Epidermal melanocyte (primary cell): ENCODE measurements around the gene CMPK1.
A peak's percentile ranks its signal among the peaks of the same experiment; 100 is the strongest.

Experiments
- DNase-seq: peaks from one replicate; pipeline ENCODE4 v3.0.0; 2011; ENCODE audit warnings: low spot score; ENCODE audit not compliant: insufficient read length

CMPK1 gene

GRCh38 chr1:47393141-47393540, 59.6 kb downstream of the CMPK1 start:
- DNase-seq: no peak

DNA sequence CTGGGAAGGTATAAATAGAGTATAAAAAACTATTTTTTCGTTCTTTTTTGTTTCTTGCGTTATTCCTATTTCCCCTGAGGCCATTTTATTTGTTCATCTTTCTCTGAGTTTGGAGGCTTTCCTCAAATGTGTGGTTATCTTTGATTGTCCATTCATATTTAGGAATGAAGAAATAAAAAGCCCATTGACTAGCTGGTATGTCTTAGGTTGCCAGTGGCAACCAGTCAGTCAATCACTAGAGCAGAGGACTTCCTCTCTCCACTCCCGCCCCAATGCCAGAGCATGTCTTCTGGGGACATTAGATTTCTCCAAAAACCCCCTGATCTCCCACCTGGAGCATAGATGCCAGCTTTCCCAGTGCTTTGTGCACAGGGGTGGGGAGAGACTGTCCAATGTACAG, 61.8 kb downstream of the CMPK1 start:
- DNase-seq: peak; percentile 79

GRCh38 chr1:47396671-47397196, 63.1 kb downstream of the CMPK1 start:
- no peak for DNase-seq

GRCh38 chr1:47399138-47399845, 65.7 kb downstream of the CMPK1 start:
- no peak for DNase-seq

- no peak for DNase-seq
Observed at GRCh38 chr1:47399846-47400155, 66.2 kb downstream of the CMPK1 start.

DNA sequence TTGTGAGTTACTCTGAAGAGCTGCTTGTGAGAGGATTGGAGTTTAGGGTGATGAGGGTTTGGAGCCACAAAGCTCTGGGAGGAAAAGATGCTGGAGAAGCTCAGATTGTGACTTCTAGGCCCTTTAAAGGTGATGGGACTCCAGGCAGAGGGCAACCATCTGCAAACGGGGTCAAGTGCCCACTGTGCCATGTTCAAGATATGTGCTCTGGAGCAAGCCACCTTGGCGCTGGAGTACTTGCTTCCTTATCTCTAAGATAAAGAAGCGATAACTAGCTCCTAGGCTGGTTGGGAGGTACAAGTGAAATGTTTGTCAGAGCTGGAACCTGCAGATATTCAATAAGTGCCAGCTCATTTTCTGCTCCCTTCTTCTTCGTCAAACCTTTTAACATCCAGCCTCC, 68.2 kb downstream of the CMPK1 start:
- DNase-seq: no peak

GRCh38 chr1:47402591-47402990, 69.0 kb downstream of the CMPK1 start:
- DNase-seq: no peak

DNA sequence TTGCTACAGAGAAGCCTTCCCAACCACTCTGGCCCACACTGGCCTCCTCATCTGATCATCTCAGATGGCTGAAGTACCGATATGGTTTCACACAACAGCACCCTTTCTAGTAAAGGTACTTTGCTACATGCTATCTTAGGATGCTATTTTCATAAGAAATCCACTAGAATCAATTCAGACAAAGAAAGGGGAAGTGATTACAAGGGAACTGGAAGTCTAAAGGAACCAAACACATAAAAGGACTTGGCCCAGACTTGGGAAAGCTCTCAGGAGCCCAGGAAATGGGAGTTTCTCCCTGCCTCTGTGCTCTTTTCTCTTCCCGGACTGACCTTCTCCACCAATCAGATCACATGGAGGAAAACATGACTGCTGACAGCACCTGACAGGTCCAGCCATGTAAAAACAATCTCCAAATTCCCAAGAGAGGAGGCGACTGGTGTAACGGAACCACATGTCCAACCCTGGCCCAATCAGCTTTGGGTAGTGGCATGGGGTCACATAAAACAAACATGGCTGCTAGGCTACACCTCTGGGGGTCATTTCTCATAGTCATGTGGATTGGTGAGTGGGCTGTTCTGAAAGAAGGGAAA, 69.8 kb downstream of the CMPK1 start:
- DNase-seq: no peak

DNA sequence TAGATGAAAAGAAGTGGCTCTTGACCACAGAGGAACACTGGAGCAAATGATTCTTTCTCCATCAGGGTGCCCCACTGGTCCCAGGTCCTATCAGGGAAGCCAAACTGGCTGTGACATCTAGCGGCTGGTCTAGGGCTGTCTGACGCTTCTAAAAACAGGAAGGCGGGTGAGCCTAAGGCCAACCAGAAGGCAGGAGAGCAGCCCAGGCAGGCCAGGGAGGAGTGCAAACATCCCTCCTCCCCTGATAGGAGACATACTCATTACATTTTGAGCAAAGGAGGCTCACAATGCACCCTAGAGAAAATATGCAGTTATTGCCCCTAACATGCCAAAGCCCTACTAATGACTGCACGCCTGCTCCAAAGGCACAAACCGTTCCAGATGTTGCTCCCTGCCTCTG, 72.1 kb downstream of the CMPK1 start:
- no peak for DNase-seq

DNA sequence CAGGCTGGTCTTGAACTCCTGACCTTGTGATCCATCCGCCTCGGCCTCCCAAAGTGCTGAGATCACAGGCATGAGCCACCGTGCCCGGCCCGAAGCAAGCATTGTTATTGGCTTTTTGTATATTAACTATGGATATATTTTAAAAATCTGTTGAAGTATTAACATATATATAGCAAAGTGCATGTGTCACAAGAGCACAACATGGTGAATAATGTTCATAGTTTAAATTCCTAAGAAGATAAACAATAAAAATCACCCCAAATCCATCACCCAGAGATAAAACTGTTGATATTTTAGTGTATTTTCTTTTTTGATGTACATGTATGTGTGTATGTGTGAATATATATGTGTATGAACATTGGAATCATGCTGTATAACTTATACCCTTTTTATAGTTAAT, 73.4 kb downstream of the CMPK1 start:
- no peak for DNase-seq

- no peak for DNase-seq
Observed at GRCh38 chr1:47407481-47407880, 73.9 kb downstream of the CMPK1 start.

DNA sequence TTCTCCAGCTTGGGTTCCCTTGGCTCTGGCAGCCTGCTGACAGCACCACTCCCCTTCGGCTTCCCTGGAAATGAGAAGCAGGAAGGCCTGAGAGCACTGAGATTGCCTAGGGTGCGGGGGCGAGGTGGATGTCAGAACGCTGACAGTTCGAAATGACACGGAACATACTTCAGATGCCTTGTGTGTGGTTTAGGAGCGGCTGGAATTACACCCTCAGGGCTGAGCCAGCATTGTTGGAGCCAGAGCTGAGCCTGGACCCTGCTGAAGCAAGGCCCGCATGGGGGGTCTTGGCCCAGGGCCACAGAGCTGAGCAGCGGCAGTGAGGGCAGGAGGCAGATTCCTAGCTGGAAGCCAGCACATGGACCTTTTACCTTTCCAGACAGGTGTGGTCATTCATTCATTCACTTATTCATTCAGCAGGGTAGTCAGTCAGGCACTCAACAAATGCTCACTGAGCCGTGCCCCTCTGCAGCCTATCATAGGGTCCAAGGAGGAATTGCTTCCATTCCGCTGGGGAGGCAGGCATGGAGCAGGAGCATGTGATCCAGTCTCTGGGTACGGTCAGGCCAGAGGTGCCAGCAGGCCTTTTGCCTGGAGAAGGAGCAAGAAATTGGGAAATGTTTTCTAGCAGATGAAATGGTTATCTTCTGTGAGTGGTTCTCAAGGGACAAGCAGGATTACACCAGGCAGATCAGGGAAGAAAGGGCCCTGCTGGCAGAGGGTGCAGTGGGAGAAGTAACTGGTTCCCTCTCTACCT, 75.9 kb downstream of the CMPK1 start:
- DNase-seq: peak; percentile 46

- no peak for DNase-seq
Observed at GRCh38 chr1:47410068-47410455, 76.5 kb downstream of the CMPK1 start.

DNA sequence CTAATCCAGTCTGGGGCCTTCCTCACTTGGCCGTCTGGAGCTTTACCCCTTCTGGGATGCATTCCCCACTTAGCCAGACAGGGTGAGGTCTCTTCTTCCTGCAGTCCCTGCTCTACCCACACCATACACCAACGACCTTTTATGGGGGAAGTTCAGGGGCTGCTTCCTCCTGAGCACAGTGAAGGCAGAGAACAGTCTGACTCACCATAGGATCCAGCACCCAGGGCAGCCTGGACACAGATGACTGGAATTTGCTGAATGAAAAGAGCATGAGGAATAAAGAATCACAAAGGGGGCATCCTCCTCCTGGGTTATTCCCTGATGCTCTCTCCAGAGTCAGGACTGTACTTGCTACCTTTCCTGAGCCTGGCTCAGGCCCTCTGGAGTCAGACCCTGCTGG, 77.8 kb downstream of the CMPK1 start:
- no peak for DNase-seq

DNA sequence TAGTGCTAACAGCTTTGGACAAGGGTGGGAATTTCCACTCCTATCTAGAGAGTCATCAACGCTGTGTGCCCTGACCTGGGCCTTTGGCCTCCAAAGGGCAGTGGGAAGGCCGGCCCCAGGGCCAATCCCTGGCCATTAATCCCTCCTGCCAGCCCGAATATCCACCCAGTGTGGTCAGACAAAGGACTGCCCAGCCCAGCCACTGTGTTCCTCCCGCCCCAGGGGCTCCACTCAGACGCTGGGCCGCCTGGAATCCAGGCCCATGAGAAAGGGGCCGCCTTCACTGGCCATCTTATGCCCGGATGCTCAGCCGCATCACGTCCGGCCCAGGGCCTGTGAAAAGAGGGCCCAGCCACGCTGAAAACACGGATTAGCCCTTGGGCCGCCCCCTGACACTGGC, 78.8 kb downstream of the CMPK1 start:
- no peak for DNase-seq

- DNase-seq: no peak
Observed at GRCh38 chr1:47415728-47416318, 82.2 kb downstream of the CMPK1 start, which contains the start of gene FOXE3. TSS of gene FOXE3 (plus strand) at chr1:47416285. CDS start at chr1:47416316, 31 bp downstream.

DNA sequence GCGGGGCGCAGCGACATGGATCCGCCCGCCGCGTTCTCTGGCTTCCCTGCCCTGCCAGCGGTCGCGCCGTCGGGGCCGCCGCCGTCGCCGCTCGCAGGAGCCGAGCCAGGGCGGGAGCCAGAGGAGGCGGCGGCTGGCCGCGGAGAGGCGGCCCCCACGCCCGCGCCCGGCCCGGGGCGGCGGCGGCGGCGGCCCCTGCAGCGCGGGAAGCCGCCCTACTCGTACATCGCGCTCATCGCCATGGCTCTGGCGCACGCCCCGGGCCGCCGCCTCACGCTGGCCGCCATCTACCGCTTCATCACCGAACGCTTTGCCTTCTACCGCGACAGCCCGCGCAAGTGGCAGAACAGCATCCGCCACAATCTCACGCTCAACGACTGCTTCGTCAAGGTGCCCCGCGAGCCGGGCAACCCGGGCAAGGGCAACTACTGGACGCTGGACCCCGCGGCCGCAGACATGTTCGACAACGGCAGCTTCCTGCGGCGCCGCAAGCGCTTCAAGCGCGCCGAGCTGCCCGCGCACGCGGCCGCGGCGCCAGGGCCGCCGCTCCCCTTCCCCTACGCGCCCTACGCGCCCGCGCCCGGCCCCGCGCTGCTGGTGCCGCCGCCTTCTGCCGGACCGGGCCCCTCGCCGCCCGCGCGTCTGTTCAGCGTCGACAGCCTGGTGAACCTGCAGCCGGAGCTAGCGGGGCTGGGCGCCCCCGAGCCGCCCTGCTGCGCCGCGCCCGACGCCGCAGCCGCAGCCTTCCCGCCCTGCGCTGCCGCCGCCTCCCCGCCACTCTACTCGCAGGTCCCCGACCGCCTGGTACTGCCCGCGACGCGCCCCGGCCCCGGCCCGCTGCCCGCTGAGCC, 83.0 kb downstream of the CMPK1 start:
- no peak for DNase-seq

GRCh38 chr1:47417170-47418044, 83.8 kb downstream of the CMPK1 start:
- no peak for DNase-seq

GRCh38 chr1:47418122-47418521, 84.5 kb downstream of the CMPK1 start:
- DNase-seq: no peak

DNA sequence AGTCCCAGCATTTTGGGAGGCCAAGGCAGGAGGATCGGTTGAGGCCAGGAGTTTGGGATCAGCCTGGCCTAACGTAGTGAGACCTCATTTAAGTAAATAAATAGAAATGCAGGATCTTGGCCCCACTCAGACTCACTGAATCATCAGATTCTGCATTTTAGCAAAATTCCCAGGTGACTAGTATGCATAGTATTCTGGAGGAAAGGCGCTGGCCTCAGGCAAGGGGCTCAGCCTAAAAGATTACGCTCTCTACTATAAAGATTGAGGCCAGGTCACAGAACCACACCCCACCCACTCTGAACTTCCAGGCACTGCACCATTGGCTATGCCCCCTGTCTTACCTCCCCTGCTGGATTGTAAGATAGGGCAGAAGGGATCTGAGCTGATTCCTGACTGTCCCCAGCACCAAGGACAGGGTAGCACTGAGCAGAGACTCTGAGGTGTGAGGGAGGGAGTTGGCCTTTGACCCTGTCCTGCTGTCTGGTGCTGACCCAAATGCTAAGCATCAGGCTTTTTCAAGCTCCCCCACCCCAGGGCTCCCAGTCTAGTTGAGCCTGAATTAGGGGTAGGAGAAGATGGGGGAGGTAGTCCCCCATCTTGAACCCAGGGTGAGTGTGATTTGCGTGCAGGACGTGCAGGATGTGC, 85.2 kb downstream of the CMPK1 start:
- DNase-seq: no peak
